GM06990 (cell line): ENCODE measurements around the gene CCDC157.
A peak's percentile ranks its signal among the peaks of the same experiment; 100 is the strongest.

Experiments used
- DNase-seq: peaks from one replicate; pipeline ENCODE4 v3.0.0-alpha.2; 2011; ENCODE audit not compliant: insufficient read length; ENCODE audit errors: extremely low read depth
- H3K27me3 ChIP-seq: replicated peaks from 2 replicates; pipeline ENCODE4 v1.6.0; 2011; ENCODE audit warnings: low read length; ENCODE audit not compliant: control insufficient read depth, insufficient read depth
- H3K36me3 ChIP-seq: 2 replicates; pipeline ENCODE4 v1.5.1; 2011; ENCODE audit warnings: low read length; ENCODE audit not compliant: control insufficient read depth, insufficient read depth
- H3K4me3 ChIP-seq: replicated peaks from 2 replicates; pipeline ENCODE4 v1.5.1; 2011; ENCODE audit warnings: low read depth, mild to moderate bottlenecking, control low read depth, low read length
- CTCF ChIP-seq: IDR thresholded peaks from 2 replicates; pipeline ENCODE4 v1.5.1; 2011; ENCODE audit warnings: low read length, control low read depth, mild to moderate bottlenecking, inconsistent platforms; ENCODE audit not compliant: insufficient read depth, poor library complexity, severe bottlenecking

Gene CCDC157

GRCh38 chr22:30356449-30357235, at the start of gene CCDC157, which contains the start of gene SF3A1:
Gene CCDC157, plus strand, starts transcription at chr22:30357007. Its CDS starts 8,994 bp downstream, at chr22:30366001.
Gene SF3A1, minus strand, starts transcription at chr22:30356894. Its CDS starts 102 bp downstream, at chr22:30356792.
- Histone ChIP-seq H3K36me3 (peaks cover 11% of the 10 kb centered on the region), H3K4me3 (peak within 1 kb of the TSS; percentile 93), H3K27me3 (no peaks in the 10 kb centered on the region)
- peak; percentile 95 for DNase-seq
- TF ChIP-seq CTCF, result no peak

GRCh38 chr22:30307041-30307574, 49.7 kb upstream of the CCDC157 start:
- peaks cover 5% of the 10 kb centered on the region for H3K36me3 ChIP-seq
- TF ChIP-seq CTCF, result no peak
- H3K4me3 ChIP-seq, result peak overlapping the region; percentile 16

GRCh38 chr22:30308093-30308492, 48.7 kb upstream of the CCDC157 start:
- Histone ChIP-seq H3K4me3 (no peak overlapping the region), H3K27me3 (no peaks in the 10 kb centered on the region), H3K36me3 (peaks cover 2% of the 10 kb centered on the region)
- no peak for DNase-seq
- TF ChIP-seq CTCF, result no peak

More at GRCh38 chr22:30307041-30307574, 49.7 kb upstream of the CCDC157 start:
- H3K27me3 ChIP-seq, result no peaks in the 10 kb centered on the region
- DNase-seq, result no peak

GRCh38 chr22:30308518-30309230, 48.1 kb upstream of the CCDC157 start:
- no peak for TF ChIP-seq CTCF
- H3K36me3 ChIP-seq, result no peaks in the 10 kb centered on the region; the same call in none of the 2 replicates
- no peak overlapping the region for H3K4me3 ChIP-seq
- H3K27me3 ChIP-seq, result no peaks in the 10 kb centered on the region
- peak; percentile 62 for DNase-seq

DNA sequence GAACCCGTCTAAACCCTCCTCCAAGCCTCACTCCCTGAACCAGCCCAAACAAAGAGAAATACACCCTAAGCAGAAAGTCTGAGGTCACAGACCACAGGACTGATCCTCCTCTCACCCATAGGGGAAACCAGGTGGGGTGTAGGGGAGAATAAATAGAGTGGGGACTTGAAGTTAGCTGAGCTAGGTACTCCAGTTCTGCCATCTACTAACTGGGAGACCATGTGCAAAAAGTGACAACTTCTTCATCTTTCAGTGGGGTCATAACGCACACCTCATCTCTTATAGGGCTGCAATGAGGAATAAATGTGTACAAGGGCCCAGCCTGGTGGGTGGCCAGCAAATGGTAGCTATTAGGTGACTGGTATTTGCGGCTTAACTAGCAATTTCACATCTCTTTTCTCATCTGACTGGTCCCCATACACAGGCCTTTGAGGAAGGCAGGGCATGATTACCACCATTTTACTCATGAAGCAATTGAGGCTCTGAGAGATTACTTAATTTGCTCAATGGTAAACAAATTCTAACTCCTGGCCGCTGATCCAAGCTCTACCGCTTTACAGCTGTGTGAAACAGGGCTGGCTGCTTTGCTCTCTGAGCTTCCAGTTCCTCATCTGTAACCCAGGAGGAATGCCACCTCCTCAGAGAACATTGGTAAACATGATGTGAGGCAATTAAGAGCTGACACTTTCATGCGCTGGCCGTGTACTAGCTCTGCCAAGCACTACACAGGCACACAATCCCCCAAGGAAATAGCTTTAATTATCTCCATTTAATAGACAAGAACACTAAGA, 46.7 kb upstream of the CCDC157 start:
- Histone ChIP-seq H3K36me3 (no peaks in the 10 kb centered on the region), H3K27me3 (no peaks in the 10 kb centered on the region), H3K4me3 (no peak overlapping the region)
- DNase-seq, result peak; percentile 44
- TF ChIP-seq CTCF, result no peak
